Forelimb muscle (tissue), 1 donor: Measurements from ENCODE around the gene APBA1. TPM values are rescaled to one million over a fixed set of nuclear protein-coding genes. Genes with fewer than 3 reads are reported as not detected.

Experiments used
- DNase-seq: peaks from one replicate; pipeline ENCODE4 v3.0.0-alpha.2; 2013; ENCODE audit warnings: low read depth
- polyA plus RNA-seq: library from polyadenylated mRNA; unstranded; fragments of 120-200 nt; gene quantifications from one replicate; pipeline ENCODE4 v1.2.1, GENCODE V29; 2013; ENCODE audit not compliant: insufficient read length

APBA1 gene
- polyA plus RNA-seq, 1 donor: 5.3 TPM

DNA sequence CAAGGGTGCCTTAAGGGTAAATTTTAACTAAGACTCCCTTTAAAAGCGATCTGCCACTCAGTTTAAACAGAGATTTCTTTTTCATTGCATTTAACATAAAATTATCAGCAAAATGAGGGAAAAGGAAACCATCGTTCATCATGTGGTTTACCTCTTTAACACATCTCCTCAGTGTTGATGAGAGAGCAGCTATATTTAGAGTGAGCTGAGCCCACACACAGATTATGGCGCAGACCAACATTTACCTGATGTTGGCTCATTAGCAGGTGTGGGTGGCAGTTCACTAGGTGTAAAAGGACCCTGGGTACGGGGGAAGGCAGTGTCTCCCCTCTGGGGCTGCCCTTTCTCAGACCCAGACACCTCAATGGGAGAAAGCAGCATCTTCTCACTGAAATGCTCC, 197.3 kb downstream of the APBA1 start:
- DNase-seq: no peak

DNA sequence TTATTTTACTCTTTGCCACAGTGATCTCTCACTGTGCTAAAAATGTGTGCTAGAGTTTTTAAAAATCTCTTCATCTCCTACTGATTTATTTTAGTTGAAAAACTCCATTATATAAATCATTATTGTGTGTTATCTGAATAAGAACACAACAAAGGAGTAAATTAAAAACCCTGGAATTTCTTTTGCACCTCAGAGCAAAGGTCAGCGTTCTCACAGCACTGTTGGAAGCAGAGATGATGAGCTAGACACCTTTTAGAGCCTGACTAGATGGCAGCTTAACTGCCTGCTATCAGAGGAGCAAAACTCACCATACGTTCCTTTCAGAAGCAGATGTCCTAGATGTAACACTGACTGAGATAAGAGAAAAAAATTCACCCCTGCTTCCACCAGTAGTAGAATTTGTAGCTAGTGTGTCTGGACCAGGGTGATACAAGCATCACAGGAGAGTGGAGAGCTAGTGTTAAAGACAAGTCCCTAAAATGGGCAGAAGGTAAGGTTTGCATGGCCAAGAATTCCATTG, 200.0 kb downstream of the APBA1 start:
- DNase-seq: no peak

DNA sequence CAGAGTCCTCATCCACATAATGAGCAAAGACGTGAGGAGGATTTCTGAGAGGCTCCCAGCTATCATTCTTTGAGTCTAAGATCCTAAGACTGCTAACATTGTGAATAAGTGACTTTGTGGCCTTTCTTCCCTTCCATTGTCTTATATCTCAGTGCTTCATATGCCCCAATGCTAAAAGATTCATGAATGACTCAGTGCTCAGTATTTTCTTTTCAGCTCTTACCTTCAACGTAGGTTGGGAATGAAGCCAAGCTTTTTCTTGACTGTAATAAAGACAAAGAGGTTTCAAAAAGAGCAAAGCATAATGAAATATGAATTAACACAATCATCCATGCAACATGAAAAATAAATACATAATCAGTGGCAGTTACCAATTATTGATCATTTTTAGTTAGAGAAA, 200.7 kb downstream of the APBA1 start:
- DNase-seq: no peak

DNA sequence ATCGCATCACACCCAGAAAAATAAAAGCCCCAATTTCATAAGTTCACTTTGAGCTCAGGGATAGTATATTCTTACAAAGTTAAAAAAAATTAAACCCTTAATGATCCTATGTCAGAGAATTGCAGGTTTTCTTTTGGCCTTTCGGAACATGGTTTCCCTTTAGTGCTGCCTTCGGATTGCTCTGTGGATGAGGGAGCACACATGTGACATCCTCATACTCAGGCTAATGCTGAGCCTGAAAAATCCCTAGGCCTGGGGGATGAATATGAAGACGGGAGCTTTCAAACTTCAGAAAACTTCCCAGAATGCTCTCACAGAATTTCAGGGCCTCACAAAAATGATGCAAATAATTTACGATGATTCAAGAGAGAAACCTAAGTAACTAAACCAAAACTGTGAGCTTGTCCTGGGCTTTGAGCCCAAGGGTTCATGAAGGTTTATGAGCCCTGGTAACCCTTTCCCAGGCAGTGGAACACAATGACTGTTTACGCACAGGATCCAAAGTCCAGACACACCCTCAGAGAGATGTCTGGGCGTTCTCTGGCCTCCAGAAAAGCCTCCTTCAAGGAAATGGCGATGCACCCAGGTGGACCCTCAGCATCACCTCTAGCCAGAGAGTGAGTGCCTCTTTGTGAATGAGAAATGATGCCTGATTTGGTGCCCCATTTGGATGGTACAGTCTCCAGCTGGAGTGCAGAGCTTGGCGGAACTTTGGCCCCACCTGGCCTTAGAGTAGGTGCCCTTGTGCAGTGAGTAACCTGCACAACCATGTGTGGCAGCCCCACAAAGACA, 201.8 kb downstream of the APBA1 start:
- no peak for DNase-seq

DNA sequence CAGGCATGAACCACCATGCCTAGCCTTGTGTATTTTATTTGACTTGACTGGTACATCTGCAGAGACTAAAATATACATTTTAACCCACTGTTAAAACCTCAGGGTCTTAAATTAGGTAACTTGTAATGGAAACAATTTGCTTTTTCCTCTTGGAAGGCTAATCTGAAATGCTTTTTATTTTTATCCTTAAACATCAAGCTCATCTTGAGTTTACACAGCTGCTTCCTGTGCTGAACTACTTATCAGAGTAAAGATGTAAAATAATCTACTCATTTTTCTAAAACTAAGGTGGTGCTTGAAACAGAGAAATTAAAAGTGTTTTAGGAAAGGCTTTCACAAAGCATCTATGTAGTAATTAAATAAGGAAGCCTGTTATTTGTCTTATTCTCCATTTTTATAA, 203.0 kb downstream of the APBA1 start:
- no peak for DNase-seq

DNA sequence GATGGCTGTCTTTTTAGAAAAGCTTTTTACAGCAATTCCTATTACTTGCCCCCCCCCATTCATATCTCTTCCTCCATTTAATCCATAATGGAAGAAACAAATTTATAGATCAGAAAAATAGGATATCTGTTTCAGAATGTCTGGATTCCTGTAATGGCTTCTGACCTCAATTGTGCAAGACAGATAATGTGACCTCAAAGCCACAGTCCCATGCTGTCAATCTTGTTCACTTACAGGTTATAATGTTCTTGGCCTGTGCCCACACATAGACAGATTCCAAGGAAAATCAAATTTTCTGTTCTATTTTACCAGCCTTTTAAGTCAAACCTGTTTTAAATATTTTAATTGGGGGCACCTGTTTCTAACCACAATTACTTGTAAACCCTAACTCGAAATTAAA, 203.8 kb downstream of the APBA1 start:
- no peak for DNase-seq

DNA sequence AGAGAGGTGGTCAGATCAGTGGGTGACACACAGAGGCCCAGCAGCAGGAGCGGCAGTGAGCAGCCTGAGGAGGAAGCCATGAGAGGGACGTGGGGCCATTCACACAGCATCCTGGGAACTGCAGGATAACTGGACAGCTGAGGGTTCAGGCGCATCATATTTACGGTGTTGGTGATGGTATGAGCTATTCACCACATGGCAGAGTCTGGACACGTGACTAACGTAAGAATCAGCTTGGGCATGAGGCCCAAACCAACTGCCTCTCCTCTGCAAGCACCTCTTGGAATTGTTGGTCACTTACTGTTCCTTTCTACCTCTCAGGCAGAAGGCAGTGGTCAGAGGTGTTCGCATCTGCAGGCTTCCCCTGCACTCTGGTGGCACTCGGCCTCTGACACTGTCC, 206.0 kb downstream of the APBA1 start:
- no peak for DNase-seq

DNA sequence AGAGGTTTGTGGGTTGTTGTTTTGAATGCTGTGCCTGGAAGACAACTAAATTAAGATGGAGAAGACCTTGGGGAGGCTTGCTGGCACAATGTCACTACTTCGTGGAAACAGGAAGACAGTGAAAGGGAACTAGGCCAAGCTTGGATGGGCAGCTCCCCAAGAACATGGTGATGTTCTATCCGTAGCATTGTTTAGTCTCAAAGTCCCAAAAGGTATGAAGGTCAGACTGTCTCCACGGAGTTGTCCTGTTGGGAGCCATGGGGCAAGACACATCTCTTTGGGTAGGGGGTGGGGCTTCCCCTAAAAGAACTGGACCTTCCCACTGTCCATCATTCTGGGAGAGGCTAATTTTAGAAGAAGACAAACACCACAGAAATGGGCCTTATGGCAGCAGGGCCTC, 206.7 kb downstream of the APBA1 start:
- DNase-seq: peak; percentile 25

DNA sequence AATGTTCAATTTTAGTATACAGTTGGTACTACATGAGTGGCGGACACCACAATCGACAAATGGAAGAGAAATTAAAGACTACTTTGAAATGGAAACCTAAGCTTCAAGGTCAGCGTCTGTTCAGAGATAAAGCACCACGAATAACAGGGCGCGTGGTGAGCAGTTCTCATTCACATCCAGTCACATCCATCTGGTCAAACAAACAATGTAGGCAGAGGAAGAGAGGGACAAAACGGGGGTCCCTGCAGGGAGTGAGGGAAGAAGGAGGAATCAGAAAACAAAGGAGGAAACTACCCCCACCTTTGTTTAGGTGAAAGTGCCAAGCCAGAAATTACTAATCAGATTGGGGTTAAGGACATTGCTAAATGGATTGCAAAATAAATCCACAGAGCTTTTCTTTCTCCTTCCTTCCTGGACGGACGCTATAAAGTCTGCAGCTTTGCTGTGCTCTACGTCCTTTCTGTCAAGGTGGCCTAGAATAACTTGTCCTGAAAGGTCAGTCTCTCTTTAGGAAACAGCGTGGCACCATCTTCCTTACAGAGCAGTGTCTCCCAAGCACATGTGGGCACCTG, 208.6 kb downstream of the APBA1 start:
- DNase-seq: no peak

DNA sequence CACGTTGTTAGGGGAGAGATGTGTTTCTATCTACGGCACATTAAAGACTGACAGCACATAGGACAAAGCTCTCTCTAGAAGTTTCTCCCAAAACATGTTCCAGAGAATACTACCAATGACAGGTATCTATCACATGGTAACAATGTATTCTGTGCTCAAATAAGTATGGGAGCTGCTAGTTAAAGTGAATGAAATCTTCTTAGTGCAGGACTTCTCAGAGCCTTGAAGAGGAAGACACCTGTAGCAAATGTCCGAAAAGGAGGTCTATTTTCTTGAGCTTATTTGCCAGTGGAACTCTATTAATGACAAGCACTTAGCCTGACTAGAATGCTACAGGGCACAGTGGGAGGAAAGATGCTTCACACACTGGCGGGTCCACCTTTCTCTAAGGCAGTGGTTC, 209.8 kb downstream of the APBA1 start:
- DNase-seq: no peak

DNA sequence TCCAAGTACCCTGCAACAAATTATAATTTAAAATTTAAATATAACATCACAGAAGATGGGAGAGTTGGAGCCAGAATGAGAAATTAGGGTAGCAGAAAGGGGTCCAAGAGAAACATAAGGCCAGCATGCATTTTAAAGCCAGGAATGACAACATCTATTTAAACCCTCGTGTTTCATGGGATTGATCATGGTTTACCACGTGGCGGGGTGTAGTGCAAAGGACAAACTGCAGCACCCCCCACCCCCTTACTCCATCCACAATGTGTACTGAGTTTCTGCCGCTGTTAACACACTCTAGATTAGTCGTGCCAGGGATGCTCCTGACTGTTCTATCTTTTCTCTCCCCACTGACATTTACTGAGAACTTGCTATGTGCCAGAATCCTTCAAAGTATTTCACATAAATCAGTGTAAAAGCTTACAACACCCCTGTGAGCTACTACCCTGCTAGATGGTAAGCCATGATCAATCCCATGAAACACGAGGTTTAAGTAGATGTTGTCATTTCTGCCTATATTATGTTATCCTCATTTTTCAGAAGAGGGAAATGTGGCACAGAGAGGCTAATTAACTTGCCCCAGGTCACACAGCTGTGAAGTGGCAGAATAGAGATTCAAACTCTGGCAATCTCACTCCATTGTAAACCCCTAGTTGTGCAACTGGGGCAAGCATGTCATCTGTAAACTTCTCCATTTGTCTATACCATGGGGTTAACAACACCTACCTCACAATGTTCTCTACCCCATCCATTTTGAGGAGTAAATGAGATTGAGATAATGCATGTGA, 210.9 kb downstream of the APBA1 start:
- no peak for DNase-seq

DNA sequence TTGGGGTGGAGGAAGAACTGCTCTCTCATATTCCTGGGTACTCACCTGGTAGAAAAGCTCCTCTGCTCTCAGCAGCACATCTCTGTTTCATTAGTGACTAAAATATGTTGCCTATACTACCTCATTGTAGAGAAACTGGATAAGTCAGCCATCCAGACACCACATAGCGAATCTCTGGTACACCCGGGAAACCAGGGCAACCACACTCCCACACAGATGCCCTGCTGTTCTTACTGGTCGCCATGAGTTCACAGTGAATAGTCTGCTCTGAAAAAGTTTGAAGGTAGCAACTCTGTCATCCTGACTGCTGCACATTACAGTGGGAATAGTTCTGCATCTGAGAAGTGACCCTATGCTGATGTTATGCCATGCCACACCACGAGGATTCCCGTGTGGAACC, 212.2 kb downstream of the APBA1 start:
- no peak for DNase-seq

DNA sequence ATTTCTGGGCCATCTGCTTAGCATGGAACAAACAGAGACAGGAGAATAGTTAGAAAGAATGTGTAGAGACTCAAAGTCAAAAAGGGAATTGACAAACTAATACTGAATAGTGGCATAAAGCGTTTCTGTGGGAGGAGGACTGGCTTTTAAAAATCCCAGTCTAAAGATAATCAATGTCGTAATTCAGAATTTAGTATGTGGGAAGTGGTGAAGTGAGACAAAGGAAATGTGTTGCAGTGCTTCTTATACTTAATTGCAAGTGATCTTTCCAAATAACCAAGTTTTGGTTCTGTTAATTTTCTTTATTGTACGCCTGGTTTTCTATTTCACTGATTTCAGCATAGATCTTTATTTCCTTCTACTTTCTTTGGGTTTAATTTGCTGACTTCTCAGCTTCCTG, 214.0 kb downstream of the APBA1 start:
- DNase-seq: no peak

DNA sequence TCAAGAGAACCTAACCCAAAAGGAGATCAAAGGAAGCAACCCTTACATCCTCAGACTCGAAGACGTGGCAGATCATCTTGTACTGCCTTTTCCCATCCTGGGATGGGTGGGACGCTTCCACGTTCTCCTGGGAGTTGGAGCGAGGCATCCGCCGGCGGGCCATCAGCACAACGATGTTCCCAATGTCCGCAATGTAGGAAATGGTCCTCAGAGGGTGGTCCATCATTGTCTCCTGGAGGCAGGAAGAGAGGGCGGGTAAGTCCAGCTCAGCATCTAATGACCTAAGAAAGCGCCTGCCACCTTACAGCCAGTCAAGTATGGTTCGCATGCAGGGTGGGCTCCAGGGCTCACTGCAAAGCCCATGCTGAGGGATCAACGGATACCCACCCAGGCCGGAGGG, 216.0 kb downstream of the APBA1 start:
- no peak for DNase-seq

DNA sequence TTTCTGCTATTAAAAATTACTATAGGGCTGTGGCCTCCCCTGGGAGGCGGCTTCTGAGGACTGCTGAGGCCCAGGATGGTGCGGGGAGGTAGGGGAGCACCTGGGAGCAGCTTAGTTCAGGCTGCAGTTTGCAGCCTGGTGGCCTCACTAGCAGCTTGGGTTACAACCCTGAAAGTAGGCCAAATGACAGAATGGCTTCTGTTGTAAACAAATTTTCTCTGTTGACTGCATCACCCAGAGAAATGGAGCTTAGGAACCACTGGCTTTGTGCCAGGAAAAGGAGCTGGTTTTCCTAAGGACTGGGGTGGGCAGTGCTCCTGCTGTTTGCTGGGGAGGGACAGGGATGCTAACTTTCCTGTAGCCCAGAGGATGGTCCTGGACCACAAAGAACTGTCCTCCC, 216.9 kb downstream of the APBA1 start:
- no peak for DNase-seq

DNA sequence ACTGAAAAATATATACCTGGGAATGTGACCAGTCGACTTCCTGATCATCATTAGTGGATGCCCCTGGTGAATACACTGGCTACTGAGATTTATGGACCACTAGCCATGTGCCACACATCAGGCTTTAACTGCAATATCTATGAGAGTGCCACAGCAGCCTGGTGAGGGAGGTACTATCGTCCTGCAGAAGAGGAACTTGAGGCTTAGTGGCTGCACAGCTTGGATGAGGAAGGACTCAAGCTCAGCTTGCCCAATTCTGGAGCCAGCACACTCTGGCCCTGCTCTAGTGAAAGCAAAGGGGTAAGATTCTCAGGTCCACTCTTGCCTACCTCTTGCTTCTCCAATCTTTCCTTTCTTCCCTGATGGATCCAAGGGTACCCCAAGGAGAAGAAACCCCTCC, 217.8 kb downstream of the APBA1 start:
- no peak for DNase-seq

DNA sequence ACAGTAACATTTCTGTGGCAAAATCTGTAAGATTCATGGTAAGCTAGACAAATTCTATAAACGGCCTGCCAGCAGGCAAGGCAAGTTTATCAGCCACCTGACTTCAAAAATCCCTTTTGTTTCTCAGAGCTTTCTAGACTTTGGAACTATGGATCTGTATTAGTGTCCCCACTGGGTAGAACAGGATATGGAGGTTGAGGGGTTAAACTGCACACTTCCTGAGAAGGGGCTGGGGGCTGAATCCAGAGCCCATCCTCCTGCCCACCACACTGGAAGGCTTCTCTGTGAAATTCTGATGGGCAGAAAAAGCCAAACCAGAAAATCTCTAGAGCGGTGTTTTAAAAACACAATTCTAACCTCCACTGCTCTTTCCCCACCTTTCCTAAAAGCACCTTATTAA, 218.4 kb downstream of the APBA1 start:
- no peak for DNase-seq

DNA sequence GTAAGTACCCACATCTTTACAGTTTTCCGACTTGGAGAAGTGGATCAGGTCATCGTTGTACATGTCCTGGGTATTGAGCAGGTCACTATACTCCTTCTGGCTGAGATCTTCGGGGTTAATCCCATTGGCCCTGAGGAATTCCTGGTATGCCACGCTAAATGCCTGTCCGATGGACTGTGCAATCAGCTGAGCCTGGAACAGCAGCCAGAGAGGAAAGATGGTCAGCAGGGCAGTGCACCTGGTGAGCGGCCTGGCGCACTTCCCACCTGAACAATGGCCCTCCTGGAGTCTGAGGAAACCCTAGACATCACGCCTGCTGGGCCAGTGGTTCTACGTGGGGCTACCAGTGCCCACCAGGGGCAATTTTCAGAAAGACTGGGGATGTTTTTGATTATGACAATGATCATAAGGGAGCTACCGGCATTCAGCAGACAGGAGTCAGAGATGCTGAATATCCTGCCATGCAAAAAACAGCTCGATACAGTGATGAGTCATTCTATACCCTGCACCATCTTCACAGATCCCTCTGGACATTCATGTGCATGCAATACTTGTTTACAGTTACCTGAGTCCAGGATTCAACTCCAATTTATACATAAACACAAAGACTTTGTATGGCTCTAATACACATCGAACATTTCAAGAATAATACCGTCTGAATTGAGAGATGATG, 219.9 kb downstream of the APBA1 start:
- no peak for DNase-seq

DNA sequence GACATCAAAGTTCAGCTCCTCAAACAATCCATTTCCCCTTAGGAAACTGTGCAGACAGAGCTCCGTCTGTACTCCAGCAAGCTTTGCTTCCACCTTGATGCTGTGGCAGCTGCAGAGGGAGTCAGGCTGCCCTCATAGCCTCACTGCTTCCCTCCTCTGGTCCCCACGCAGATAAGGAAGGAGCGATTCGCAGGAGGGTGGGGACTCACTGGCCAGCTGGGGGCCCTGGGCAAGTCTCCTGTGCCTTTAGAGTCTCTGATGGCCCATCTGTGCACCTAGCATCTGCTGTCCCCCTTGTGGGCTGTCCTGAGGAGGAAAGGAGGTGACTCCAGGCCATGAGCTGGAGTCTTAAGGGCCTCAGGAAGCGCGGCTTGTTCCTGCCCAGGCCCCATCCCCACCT, 225.7 kb downstream of the APBA1 start:
- DNase-seq: no peak

DNA sequence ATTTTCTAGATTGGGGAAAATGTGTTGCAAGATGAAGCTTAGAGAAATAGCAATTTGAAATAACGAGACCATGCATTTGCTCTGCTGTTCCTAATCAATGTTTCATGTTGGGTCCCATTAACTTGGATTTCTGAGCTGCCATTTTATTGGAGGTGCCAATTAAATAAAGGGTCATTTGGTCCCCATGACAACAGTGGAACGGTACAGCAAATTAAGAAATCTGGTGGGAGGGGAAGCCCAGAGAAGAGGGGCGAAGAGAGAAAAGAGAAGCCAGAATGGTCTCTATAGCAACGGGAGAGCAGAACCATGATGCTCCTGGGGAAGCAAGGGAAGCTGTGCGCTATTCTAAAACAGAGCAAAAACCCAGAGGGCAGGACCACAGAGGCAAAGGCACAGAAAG, 226.9 kb downstream of the APBA1 start:
- DNase-seq: no peak

DNA sequence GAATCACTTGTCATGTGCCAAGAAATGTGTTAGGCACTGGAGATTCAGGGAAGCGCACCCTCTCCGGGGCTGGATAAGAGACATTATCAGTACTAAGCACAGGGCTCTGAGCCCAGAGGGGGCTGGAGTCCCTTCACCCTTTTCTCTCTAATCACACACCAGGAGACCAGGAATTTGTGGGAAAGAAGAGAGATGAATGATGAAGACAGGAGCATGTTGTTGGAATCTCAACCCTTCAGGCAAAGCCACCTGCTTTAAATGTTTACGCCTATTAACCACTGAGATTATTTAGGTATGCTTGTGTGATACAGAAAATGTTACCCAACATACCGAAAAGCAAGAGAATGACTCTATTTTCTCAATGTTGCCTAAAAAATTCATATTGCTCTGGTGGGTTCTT, 227.4 kb downstream of the APBA1 start:
- DNase-seq: no peak

DNA sequence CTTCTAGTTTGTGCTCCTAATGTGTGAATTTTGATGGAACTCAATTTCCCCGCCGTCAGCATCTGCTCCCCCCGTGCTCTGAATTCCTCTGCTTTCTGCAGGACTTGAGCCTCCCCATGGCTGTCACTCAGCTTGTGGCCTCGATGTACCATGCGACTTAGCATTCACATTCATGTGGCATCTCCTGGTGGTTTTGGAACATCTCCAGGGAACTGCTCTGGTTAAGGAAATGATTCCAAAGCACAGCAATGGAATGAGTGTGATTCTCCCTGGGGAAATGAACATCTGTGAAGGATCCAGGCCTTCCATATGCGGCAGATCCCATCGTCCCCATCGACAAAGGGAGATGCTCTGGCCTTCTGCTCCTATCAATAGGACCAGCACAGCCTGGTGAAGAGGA, 228.2 kb downstream of the APBA1 start:
- DNase-seq: no peak
